HepG2 (cell line): ENCODE data around the gene DLG2. TPM values are rescaled to one million over a fixed set of nuclear protein-coding genes. Genes with fewer than 3 reads are reported as not detected.

Experiments used
- ATAC-seq: fragments of 200-7000 bp; cut with Tn5 transposase; 3 replicates; pipeline ENCODE4 v1.9.1; 2020; ENCODE audit warnings: mild to moderate bottlenecking, moderate library complexity
- BruUV-seq: library from RNA; stranded (reverse); fragments of 400-500 nt; replicated peaks from 2 replicates; lab custom pipeline; 2021; lab: Mats Ljungman, UMichigan
- CTCF ChIA-PET: fragments of 300-600 bp; formaldehyde crosslinking; extraction: SDS; loops from one replicate; lab custom pipeline; 2021; ENCODE audit warnings: low total read pairs, inconsistent platforms, low intra/inter-chr PET ratio; lab: Yijun Ruan, JAX
- POLR2A ChIA-PET: fragments of 350-600 bp; sonication (Branson Sonifier 250); formaldehyde crosslinking; loops from one replicate; lab custom pipeline; 2020; ENCODE audit warnings: antibody characterized with exemption, inconsistent platforms; lab: Yijun Ruan, JAX
- DNase-seq: peaks from one replicate; pipeline ENCODE4 v3.0.0-alpha.2; 2015; ENCODE audit warnings: low spot score
- FAIRE-seq: peaks from 3 replicates; lab custom pipeline; 2011; peaks lifted over from hg19 to GRCh38; lab: Jason Lieb, UNC
- H2AFZ ChIP-seq: one replicate; pipeline ENCODE4 v1.6.1; 2011; ENCODE audit warnings: low read length, inconsistent platforms
- H3K27ac ChIP-seq: fragments of 300-600 bp; 3 replicates; pipeline ENCODE4 v1.8.0; 2011; ENCODE audit warnings: mixed run types, mild to moderate bottlenecking, mixed read lengths, low read length, inconsistent platforms; ENCODE audit not compliant: insufficient read depth; ENCODE audit errors: extremely low read length
- H3K27me3 ChIP-seq, 2 experiments: fragments of 200-600 bp in 1 of 2; 2 replicates in 1 of 2; 3 replicates in 1 of 2; pipeline versions ENCODE4 v1.6.0 to v1.8.0; 2011; ENCODE audit warnings: low read length in 2 of 2, mild to moderate bottlenecking in 2 of 2, moderate library complexity in 2 of 2, inconsistent platforms in 1 of 2; ENCODE audit not compliant: insufficient read depth in 2 of 2, control insufficient read depth in 1 of 2
- H3K36me3 ChIP-seq, 2 experiments: fragments of 200-600 bp in 1 of 2; replicated peaks in 1 of 2; 2 replicates in 1 of 2; 3 replicates in 1 of 2; pipeline versions ENCODE4 v1.5.1 to v1.8.0; 2011; ENCODE audit warnings: low read length in 2 of 2, inconsistent platforms in 1 of 2; ENCODE audit not compliant: insufficient read depth in 2 of 2, control insufficient read depth in 1 of 2
- H3K4me1 ChIP-seq: 2 replicates; pipeline ENCODE4 v1.5.1; 2012; ENCODE audit warnings: low read length, inconsistent platforms; ENCODE audit not compliant: insufficient read depth
- H3K4me2 ChIP-seq: 2 replicates; pipeline ENCODE4 v1.6.0; 2011; ENCODE audit warnings: low read depth, low read length, inconsistent platforms
- H3K4me3 ChIP-seq, 3 experiments: fragments of 200-600 bp in 1 of 3; sonication (generic), shearing (Covaris generic) in 1 of 3; replicated peaks in 1 of 3; 2 replicates each; pipeline ENCODE4 v1.5.1; 2011 to 2016; ENCODE audit warnings: low read length in 3 of 3, inconsistent platforms in 2 of 3, low read depth in 2 of 3, mild to moderate bottlenecking in 2 of 3, control low read depth in 1 of 3, mixed read lengths in 1 of 3; ENCODE audit not compliant: insufficient read depth in 1 of 3
- H3K79me2 ChIP-seq: one replicate; pipeline ENCODE4 v1.6.1; 2011; ENCODE audit warnings: low read length, inconsistent platforms; ENCODE audit not compliant: insufficient read depth
- H3K9ac ChIP-seq: 2 replicates; pipeline ENCODE4 v1.6.0; 2011; ENCODE audit warnings: mild to moderate bottlenecking, low read depth, low read length, inconsistent platforms; ENCODE audit not compliant: insufficient read depth
- H3K9me3 ChIP-seq: 2 replicates; pipeline ENCODE4 v1.5.1; 2012; ENCODE audit warnings: mild to moderate bottlenecking, low read length
- H4K20me1 ChIP-seq: 2 replicates; pipeline ENCODE4 v1.6.0; 2011; ENCODE audit warnings: inconsistent platforms, mild to moderate bottlenecking, low read length, moderate library complexity; ENCODE audit not compliant: insufficient read depth
- CAMTA2 ChIP-seq: sonication (generic); formaldehyde crosslinking; IDR thresholded peaks from 2 replicates; pipeline ENCODE4 v1.4.0; 2020; ENCODE audit warnings: mild to moderate bottlenecking, missing genetic modification reagents, borderline replicate concordance
- ELF3 ChIP-seq: IDR thresholded peaks from 2 replicates; pipeline ENCODE4 v1.6.1; 2016; ENCODE audit warnings: missing genetic modification reagents, missing compliant biosample characterization
- JUNB ChIP-seq: sonication (generic); formaldehyde crosslinking; IDR thresholded peaks from 2 replicates; pipeline ENCODE4 v1.8.0; 2022; ENCODE audit warnings: missing genetic modification reagents, mild to moderate bottlenecking, borderline replicate concordance
- PHF8 ChIP-seq: sonication (generic); formaldehyde crosslinking; IDR thresholded peaks from 2 replicates; pipeline ENCODE4 v1.5.0; 2020; ENCODE audit warnings: missing genetic modification reagents
- RNF219 ChIP-seq: sonication (generic); formaldehyde crosslinking; IDR thresholded peaks from 2 replicates; pipeline ENCODE4 v1.5.0; 2020; ENCODE audit warnings: mild to moderate bottlenecking, missing genetic modification reagents
- STAG1 ChIP-seq: sonication (generic); formaldehyde crosslinking; IDR thresholded peaks from 2 replicates; pipeline ENCODE4 v1.4.0; 2020; ENCODE audit warnings: missing genetic modification reagents
- ZNF598 ChIP-seq: sonication (generic); formaldehyde crosslinking; IDR thresholded peaks from 2 replicates; pipeline ENCODE4 v1.5.1; 2020; ENCODE audit warnings: mild to moderate bottlenecking, missing genetic modification reagents, borderline replicate concordance
- whole genome bisulfite sequencing: methylation state at CpG from one replicate; pipeline ENCODE4 v1.1.6; 2017; ENCODE audit warnings: low lambda C conversion rate; 5-methylcytosine and 5-hydroxymethylcytosine counted together
- in situ Hi-C: cut with HindIII; loops from 2 replicates; pipeline ENCODE4 v1.10.0; 2017; ENCODE audit warnings: low pct_unique_long_range_greater_than_20kb; ENCODE audit not compliant: extremely low pct_ligation_motif_present
- intact Hi-C: fragments of 100-400 bp; cut with micrococcal nuclease; formaldehyde crosslinking; loops from one replicate; pipeline ENCODE4 v1.10.0; 2022; ENCODE audit not compliant: unreplicated experiment
- polyA plus RNA-seq, 8 experiments: library from polyadenylated mRNA; depleted of rRNA in 3 of 8; stranded (reverse) in 7 of 8; unstranded in 1 of 8; fragments of >200 nt; fragmentation: Illumina TruSeq in 4 of 8; extraction: Trizol in 4 of 8; gene quantifications; 2 replicates each; pipeline versions ENCODE4 v1.2.1 to v1.2.3, GENCODE V29; 2011 to 2016; ENCODE audit warnings: low read depth in 4 of 8, missing spikeins in 1 of 8, mixed read lengths in 1 of 8; ENCODE audit not compliant: insufficient read depth in 1 of 8
- total RNA-seq, 5 experiments: library from RNA; depleted of rRNA; stranded (reverse); fragments of >200 nt; fragmentation: Illumina TruSeq; extraction: Trizol; gene quantifications; 2 replicates each; pipeline ENCODE4 v1.2.3, GENCODE V29; 2016; ENCODE audit warnings: low read depth in 1 of 5
- TF ChIP-seq, protein P1 (sequence below): sonication (generic); formaldehyde crosslinking; IDR thresholded peaks from 2 replicates; pipeline ENCODE4 v1.5.0; 2020; ENCODE audit warnings: missing genetic modification reagents, mild to moderate bottlenecking, borderline replicate concordance
- TF ChIP-seq, protein P2 (sequence below): conservative IDR thresholded peaks from 2 replicates; pipeline ENCODE4 v1.6.1; 2018; ENCODE audit warnings: missing genetic modification reagents
- TF ChIP-seq, protein P3 (sequence below): IDR thresholded peaks from 2 replicates; pipeline ENCODE4 v1.4.0; 2020; ENCODE audit warnings: mild to moderate bottlenecking, missing genetic modification reagents

The DLG2 gene
- total and polyA plus RNA-seq, 2 of the 13 experiments (the other 11 are each of a cell fraction or from before 2014, with no cell fraction given), result 0.46 to 1.0 TPM

GRCh38 chr11:83736684-83737083 lies 1890.5 kb downstream of the DLG2 start:
- intact Hi-C loops, result no loop called here
- CTCF ChIA-PET, result no interaction called here

DNA sequence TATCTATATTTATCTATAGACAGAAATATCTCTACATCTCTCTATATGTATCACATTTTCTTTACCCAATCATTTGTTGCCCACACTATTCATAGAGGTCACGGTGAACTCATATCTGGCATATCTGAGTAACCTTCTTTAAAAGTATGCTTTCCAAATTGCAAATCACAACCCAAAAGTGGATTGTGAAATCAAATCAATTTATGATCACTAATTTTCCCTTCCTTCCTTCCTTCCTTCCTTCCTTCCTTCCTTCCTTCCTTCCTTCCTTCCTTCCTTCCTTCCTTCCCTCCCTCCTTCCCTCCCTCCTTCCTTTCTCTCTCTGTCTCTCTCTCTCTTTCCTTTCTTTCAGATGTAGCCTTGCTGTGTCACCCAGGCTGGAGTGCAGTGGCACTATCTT lies 1893.0 kb downstream of the DLG2 start:
- Histone ChIP-seq H4K20me1 (no peaks in the 10 kb centered on the region), H3K9ac (no peak overlapping the region), H3K9me3 (no peaks in the 10 kb centered on the region), H3K4me2 (no peak overlapping the region), H3K36me3 (no peaks in the 10 kb centered on the region), H3K4me3 (no peak overlapping the region), H3K79me2 (no peaks in the 10 kb centered on the region), H3K4me1 (peaks cover 5% of the 10 kb centered on the region; the same call in 1 of the 2 replicates), H3K27ac (no peak overlapping the region), H3K27me3 (no peaks in the 10 kb centered on the region), H2AFZ (no peak overlapping the region)
- BruUV-seq, result no TSS peak
- DNase-seq (no peak), FAIRE-seq (no peak), ATAC-seq (no peak)
- in situ Hi-C loops (no loop called here), intact Hi-C loops (no loop called here)
- ChIA-PET POLR2A (no interaction called here), CTCF (no interaction called here)
- 80% methylated on average over 1 of the region's 1 CpG for WGBS
- TF ChIP-seq RNF219 (CRISPR knock-in tag) (no peak), ZNF598 (CRISPR knock-in tag) (no peak), CAMTA2 (CRISPR knock-in tag) (no peak), STAG1 (CRISPR knock-in tag) (no peak)
- TF ChIP-seq, protein P1, sequence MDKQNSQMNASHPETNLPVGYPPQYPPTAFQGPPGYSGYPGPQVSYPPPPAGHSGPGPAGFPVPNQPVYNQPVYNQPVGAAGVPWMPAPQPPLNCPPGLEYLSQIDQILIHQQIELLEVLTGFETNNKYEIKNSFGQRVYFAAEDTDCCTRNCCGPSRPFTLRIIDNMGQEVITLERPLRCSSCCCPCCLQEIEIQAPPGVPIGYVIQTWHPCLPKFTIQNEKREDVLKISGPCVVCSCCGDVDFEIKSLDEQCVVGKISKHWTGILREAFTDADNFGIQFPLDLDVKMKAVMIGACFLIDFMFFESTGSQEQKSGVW, result no peak
- TF ChIP-seq, protein P2, sequence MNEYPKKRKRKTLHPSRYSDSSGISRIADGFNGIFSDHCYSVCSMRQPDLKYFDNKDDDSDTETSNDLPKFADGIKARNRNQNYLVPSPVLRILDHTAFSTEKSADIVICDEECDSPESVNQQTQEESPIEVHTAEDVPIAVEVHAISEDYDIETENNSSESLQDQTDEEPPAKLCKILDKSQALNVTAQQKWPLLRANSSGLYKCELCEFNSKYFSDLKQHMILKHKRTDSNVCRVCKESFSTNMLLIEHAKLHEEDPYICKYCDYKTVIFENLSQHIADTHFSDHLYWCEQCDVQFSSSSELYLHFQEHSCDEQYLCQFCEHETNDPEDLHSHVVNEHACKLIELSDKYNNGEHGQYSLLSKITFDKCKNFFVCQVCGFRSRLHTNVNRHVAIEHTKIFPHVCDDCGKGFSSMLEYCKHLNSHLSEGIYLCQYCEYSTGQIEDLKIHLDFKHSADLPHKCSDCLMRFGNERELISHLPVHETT (CRISPR knock-in tag), result no peak

More at GRCh38 chr11:83736684-83737083, 1890.5 kb downstream of the DLG2 start:
- H3K4me1 ChIP-seq, result no peaks in the 10 kb centered on the region
- no peak for FAIRE-seq
- POLR2A ChIA-PET, result no interaction called here
- no TSS peak for BruUV-seq
- H3K9ac ChIP-seq, result no peak overlapping the region
- no peak for ATAC-seq
- H3K36me3 ChIP-seq, result no peaks in the 10 kb centered on the region
- no peaks in the 10 kb centered on the region for H3K27me3 ChIP-seq
- H3K27ac ChIP-seq, result no peak overlapping the region
- in situ Hi-C loops, result no loop called here
- TF ChIP-seq, protein P3, sequence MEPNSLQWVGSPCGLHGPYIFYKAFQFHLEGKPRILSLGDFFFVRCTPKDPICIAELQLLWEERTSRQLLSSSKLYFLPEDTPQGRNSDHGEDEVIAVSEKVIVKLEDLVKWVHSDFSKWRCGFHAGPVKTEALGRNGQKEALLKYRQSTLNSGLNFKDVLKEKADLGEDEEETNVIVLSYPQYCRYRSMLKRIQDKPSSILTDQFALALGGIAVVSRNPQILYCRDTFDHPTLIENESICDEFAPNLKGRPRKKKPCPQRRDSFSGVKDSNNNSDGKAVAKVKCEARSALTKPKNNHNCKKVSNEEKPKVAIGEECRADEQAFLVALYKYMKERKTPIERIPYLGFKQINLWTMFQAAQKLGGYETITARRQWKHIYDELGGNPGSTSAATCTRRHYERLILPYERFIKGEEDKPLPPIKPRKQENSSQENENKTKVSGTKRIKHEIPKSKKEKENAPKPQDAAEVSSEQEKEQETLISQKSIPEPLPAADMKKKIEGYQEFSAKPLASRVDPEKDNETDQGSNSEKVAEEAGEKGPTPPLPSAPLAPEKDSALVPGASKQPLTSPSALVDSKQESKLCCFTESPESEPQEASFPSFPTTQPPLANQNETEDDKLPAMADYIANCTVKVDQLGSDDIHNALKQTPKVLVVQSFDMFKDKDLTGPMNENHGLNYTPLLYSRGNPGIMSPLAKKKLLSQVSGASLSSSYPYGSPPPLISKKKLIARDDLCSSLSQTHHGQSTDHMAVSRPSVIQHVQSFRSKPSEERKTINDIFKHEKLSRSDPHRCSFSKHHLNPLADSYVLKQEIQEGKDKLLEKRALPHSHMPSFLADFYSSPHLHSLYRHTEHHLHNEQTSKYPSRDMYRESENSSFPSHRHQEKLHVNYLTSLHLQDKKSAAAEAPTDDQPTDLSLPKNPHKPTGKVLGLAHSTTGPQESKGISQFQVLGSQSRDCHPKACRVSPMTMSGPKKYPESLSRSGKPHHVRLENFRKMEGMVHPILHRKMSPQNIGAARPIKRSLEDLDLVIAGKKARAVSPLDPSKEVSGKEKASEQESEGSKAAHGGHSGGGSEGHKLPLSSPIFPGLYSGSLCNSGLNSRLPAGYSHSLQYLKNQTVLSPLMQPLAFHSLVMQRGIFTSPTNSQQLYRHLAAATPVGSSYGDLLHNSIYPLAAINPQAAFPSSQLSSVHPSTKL (CRISPR knock-in tag), result no peak
- TF ChIP-seq ELF3 (CRISPR knock-in tag), result no peak
- TF ChIP-seq JUNB (CRISPR knock-in tag), result no peak
- TF ChIP-seq PHF8 (CRISPR knock-in tag), result no peak
- H3K4me2 ChIP-seq, result no peak overlapping the region
- no peaks in the 10 kb centered on the region for H4K20me1 ChIP-seq
- no peak overlapping the region for H2AFZ ChIP-seq
- no peak overlapping the region for H3K4me3 ChIP-seq
- H3K9me3 ChIP-seq, result no peaks in the 10 kb centered on the region
- no peak for DNase-seq
- H3K79me2 ChIP-seq, result no peaks in the 10 kb centered on the region
